8988T (cell line): ENCODE results near the gene MNAT1.
"Not testable (repeated sequence)": the region's sequence is repeated elsewhere in the genome, so short reads cannot be mapped to it uniquely, and the experiment has no call there.

ENCODE experiments used
- DNase-seq: peaks from one replicate; pipeline ENCODE4 v3.0.0; 2011

Gene MNAT1

GRCh38 chr14:60734465-60735242 is at the start of gene MNAT1:
TSS of gene MNAT1 (plus strand) at chr14:60734761. CDS start at chr14:60734863, 102 bp downstream.
- DNase-seq, result no peak

- no peak for DNase-seq
These were observed 47.7 kb upstream of the MNAT1 start for GRCh38 chr14:60686865-60687264.

- no peak for DNase-seq
These were observed 43.0 kb upstream of the MNAT1 start for GRCh38 chr14:60691383-60692113.

GRCh38 chr14:60695327-60695726 is 39.2 kb upstream of the MNAT1 start:
- DNase-seq, result no peak

GRCh38 chr14:60700598-60700997 is 34.0 kb upstream of the MNAT1 start:
- DNase-seq, result no peak

GRCh38 chr14:60705100-60705499 is 29.5 kb upstream of the MNAT1 start:
- DNase-seq, result no peak

- no peak for DNase-seq
These were observed 26.7 kb upstream of the MNAT1 start for GRCh38 chr14:60707858-60708257.

GRCh38 chr14:60710494-60710893 is 24.1 kb upstream of the MNAT1 start:
- DNase-seq, result no peak

- no peak for DNase-seq
These were observed 21.0 kb upstream of the MNAT1 start for GRCh38 chr14:60713513-60713912.

GRCh38 chr14:60720391-60720790 is 14.2 kb upstream of the MNAT1 start:
- DNase-seq, result no peak

GRCh38 chr14:60720962-60721325 is 13.6 kb upstream of the MNAT1 start:
- DNase-seq, result peak; percentile 20

GRCh38 chr14:60721326-60722106 is 13.0 kb upstream of the MNAT1 start:
- peak; percentile 68 for DNase-seq

- no peak for DNase-seq
These were observed 12.5 kb upstream of the MNAT1 start for GRCh38 chr14:60722107-60722356.

- peak; percentile 34 for DNase-seq
These were observed 12.0 kb upstream of the MNAT1 start for GRCh38 chr14:60722357-60723115.

- DNase-seq, result peak; percentile 19
These were observed 11.2 kb upstream of the MNAT1 start for GRCh38 chr14:60723116-60723906.

GRCh38 chr14:60723907-60724618 is 10.5 kb upstream of the MNAT1 start, which contains the start of gene SIX4:
TSS of gene SIX4 (minus strand) at chr14:60724351. CDS start at chr14:60724074, 277 bp downstream.
- peak; percentile 73 for DNase-seq

GRCh38 chr14:60731291-60731690 is 3.3 kb upstream of the MNAT1 start:
- DNase-seq, result not testable (repeated sequence)

- DNase-seq, result no peak
These were observed 1.6 kb upstream of the MNAT1 start for GRCh38 chr14:60732840-60733483.

- DNase-seq, result no peak
These were observed 855 bp downstream of the MNAT1 start for GRCh38 chr14:60735416-60735815.

- DNase-seq, result no peak
These were observed 1.9 kb downstream of the MNAT1 start for GRCh38 chr14:60736494-60736893.
